B cell (primary cell): Measurements from ENCODE around the gene JMJD8. TPM values are rescaled to one million over a fixed set of nuclear protein-coding genes. Genes with fewer than 3 reads are reported as not detected.

Source experiments
- ATAC-seq: fragments of 200-7000 bp; cut with Tn5 transposase; one replicate; pipeline ENCODE4 v1.10.0; 2021; ENCODE audit warnings: low read depth, mild to moderate bottlenecking, moderate number of reproducible peaks, moderate library complexity
- CTCF ChIA-PET: fragments of 350-600 bp; sonication (Branson Sonifier 250); formaldehyde crosslinking; loops from one replicate; lab custom pipeline; 2021; ENCODE audit warnings: antibody characterized with exemption, inconsistent platforms; lab: Charles Lee
- POLR2A ChIA-PET: fragments of 350-600 bp; sonication (Branson Sonifier 250); formaldehyde crosslinking; loops from one replicate; lab custom pipeline; 2021; ENCODE audit warnings: antibody characterized with exemption; lab: Charles Lee
- DNase-seq: peaks from one replicate; pipeline ENCODE4 v3.0.0; 2013
- H2AFZ ChIP-seq: 2 replicates; pipeline ENCODE4 v1.6.1; 2012; ENCODE audit warnings: mild to moderate bottlenecking, low read depth, low read length; ENCODE audit not compliant: insufficient read depth, poor library complexity, severe bottlenecking
- H3K27ac ChIP-seq, 2 donors: 1 replicate in 1 of 2; 2 replicates in 1 of 2; pipeline ENCODE4 v1.5.1; 2012 to 2013; ENCODE audit warnings: low read length in 2 of 2, mild to moderate bottlenecking in 2 of 2, moderate library complexity in 1 of 2
- H3K27me3 ChIP-seq, 4 experiments: fragments of 200-600 bp in 1 of 4; sonication (generic) in 1 of 4; replicated peaks in 1 of 4; 1 replicate in 2 of 4; 2 replicates in 2 of 4; pipeline versions ENCODE4 v1.6.1 to v1.7.0; 2013 to 2016; ENCODE audit warnings: low read length in 3 of 4, mild to moderate bottlenecking in 2 of 4, mixed read lengths in 1 of 4, moderate library complexity in 1 of 4; ENCODE audit not compliant: insufficient read depth in 4 of 4, control insufficient read depth in 3 of 4; ENCODE audit errors: control extremely low read depth in 1 of 4
- H3K36me3 ChIP-seq, 2 experiments: replicated peaks in 1 of 2; 1 replicate in 1 of 2; 2 replicates in 1 of 2; pipeline versions ENCODE4 v1.6.1 to v1.7.1; 2013; ENCODE audit warnings: low read length in 1 of 2; ENCODE audit not compliant: insufficient read depth in 2 of 2, control insufficient read depth in 1 of 2; ENCODE audit errors: control extremely low read depth in 1 of 2, extremely low read depth in 1 of 2
- H3K4me1 ChIP-seq, 2 donors: fragments of 200-600 bp in 1 of 2; sonication (generic) in 1 of 2; 1 replicate in 1 of 2; 2 replicates in 1 of 2; pipeline versions ENCODE4 v1.5.1 to v1.6.1; 2013 to 2017; ENCODE audit warnings: low read length in 2 of 2; ENCODE audit not compliant: control insufficient read depth in 2 of 2, insufficient read depth in 2 of 2
- H3K4me2 ChIP-seq: replicated peaks from 2 replicates; pipeline ENCODE3; 2012; ENCODE audit warnings: mild to moderate bottlenecking, low read depth, low read length; ENCODE audit not compliant: poor library complexity, severe bottlenecking
- H3K4me3 ChIP-seq, 5 experiments: fragments of 200-600 bp in 1 of 5; sonication (generic) in 1 of 5; 1 replicate in 3 of 5; 2 replicates in 2 of 5; pipeline versions ENCODE4 v1.5.1 to v1.7.0; 2011 to 2016; ENCODE audit warnings: low read length in 4 of 5, mild to moderate bottlenecking in 4 of 5, low read depth in 2 of 5, control low read depth in 1 of 5, moderate library complexity in 1 of 5; ENCODE audit not compliant: insufficient read depth in 1 of 5; ENCODE audit errors: control extremely low read depth in 1 of 5, extremely low read depth in 1 of 5
- H3K79me2 ChIP-seq: fragments of 200-600 bp; sonication (generic); one replicate; pipeline ENCODE4 v1.6.0; 2016; ENCODE audit warnings: low read length; ENCODE audit not compliant: control insufficient read depth, insufficient read depth
- H3K9ac ChIP-seq: fragments of 200-600 bp; sonication (generic); 2 replicates; pipeline ENCODE4 v1.6.1; 2017; ENCODE audit warnings: mild to moderate bottlenecking, low read length, moderate library complexity
- H3K9me3 ChIP-seq, 3 donors: one replicate each; pipeline versions ENCODE4 v1.6.1 to v1.7.1; 2013; ENCODE audit warnings: low read length in 2 of 3; ENCODE audit not compliant: control insufficient read depth in 2 of 3, insufficient read depth in 1 of 3; ENCODE audit errors: control extremely low read depth in 1 of 3
- H4K20me1 ChIP-seq: 2 replicates; pipeline ENCODE4 v1.6.0; 2012; ENCODE audit warnings: mild to moderate bottlenecking, low read length; ENCODE audit not compliant: insufficient read depth, control insufficient read depth, poor library complexity, severe bottlenecking
- H3K27ac Mint-ChIP-seq: one replicate; pipeline ENCODE4 v1.8.0; 2021; ENCODE audit warnings: mixed read lengths
- H3K27me3 Mint-ChIP-seq: one replicate; pipeline ENCODE4 v1.8.0; 2021; ENCODE audit warnings: mixed read lengths
- H3K4me1 Mint-ChIP-seq: one replicate; pipeline ENCODE4 v1.8.0; 2021; ENCODE audit warnings: mixed read lengths
- H3K4me3 Mint-ChIP-seq: one replicate; pipeline ENCODE4 v1.8.0; 2021; ENCODE audit warnings: mixed read lengths
- H3K9me3 Mint-ChIP-seq: one replicate; pipeline ENCODE4 v1.8.0; 2022; ENCODE audit warnings: mixed read lengths; ENCODE audit not compliant: insufficient read depth
- EZH2 ChIP-seq: IDR thresholded peaks from 2 replicates; pipeline ENCODE4 v1.6.1; 2012; ENCODE audit warnings: borderline replicate concordance, low read depth, mild to moderate bottlenecking, moderate library complexity, low read length; ENCODE audit not compliant: insufficient read depth, poor library complexity, severe bottlenecking
- WGBS: methylation state at CpG from one replicate; pipeline ENCODE4 v1.1.5; 2013; ENCODE audit warnings: missing lambda C conversion rate; ENCODE audit not compliant: insufficient coverage; 5-methylcytosine and 5-hydroxymethylcytosine counted together
- intact Hi-C: fragments of 100-400 bp; cut with micrococcal nuclease; formaldehyde crosslinking; loops from one replicate; pipeline ENCODE4 v1.10.0; 2022
- polyA plus RNA-seq: library from polyadenylated mRNA; depleted of rRNA; stranded (reverse); fragments of >200 nt; gene quantifications from 2 replicates; pipeline ENCODE4 v1.2.3, GENCODE V29; 2012
- total RNA-seq, 2 donors: library from RNA; stranded (reverse); fragments of 120-200 nt in 1 of 2; gene quantifications; 1 replicate in 1 of 2; 2 replicates in 1 of 2; pipeline versions ENCODE4 v1.2.3 to v1.2.4, GENCODE V29; 2013 to 2022
- TF ChIP-seq, protein P1 (sequence below): fragments of 200-600 bp; IDR thresholded peaks from one replicate; pipeline ENCODE4 v1.8.0; 2022; ENCODE audit warnings: antibody characterized with exemption, mild to moderate bottlenecking

Gene JMJD8
- total and polyA plus RNA-seq, 2 donors (not counting 1 experiment from before 2014, with no cell fraction given): 46.3 to 69.3 TPM

- Histone ChIP-seq H3K27ac (no peak overlapping the region), H3K36me3 (no peaks in the 10 kb centered on the region), H2AFZ (no peak overlapping the region), H3K4me3 (no peak overlapping the region), H3K79me2 (no peaks in the 10 kb centered on the region), H3K4me1 (peaks cover 28 to 39% of the 10 kb centered on the region in 2 donors), H3K27me3 (peaks cover 0 to 22% (median 10%) of the 10 kb centered on the region in 4 experiments), H3K9me3 (peaks cover 0 to 15% (median 0%) of the 10 kb centered on the region in 3 donors), H3K9ac (no peak overlapping the region), H3K4me2 (no peak overlapping the region), H4K20me1 (peaks cover 20% of the 10 kb centered on the region)
- ChIA-PET CTCF (interaction anchor here (1.3 kb wide), 1 partner anchor 10 kb away, joined by 3 read pairs; no protein-coding TSS in a partner anchor), POLR2A (interaction anchor here (1.3 kb wide), 1 partner anchor 10 kb away, joined by 11 read pairs; no protein-coding TSS in a partner anchor)
- Mint-ChIP-seq H3K4me1 (peaks cover 11% of the 10 kb centered on the region), H3K4me3 (no peak overlapping the region), H3K27me3 (peaks cover 3% of the 10 kb centered on the region), H3K9me3 (no peaks in the 10 kb centered on the region), H3K27ac (no peak overlapping the region)
- no peak for ATAC-seq
- intact Hi-C loops: loop anchor here (5.0 kb wide), 1 partner anchor 254 kb away; the partner anchor contains the start of gene LMF1
- TF ChIP-seq EZH2: no peak
- TF ChIP-seq, protein P1, sequence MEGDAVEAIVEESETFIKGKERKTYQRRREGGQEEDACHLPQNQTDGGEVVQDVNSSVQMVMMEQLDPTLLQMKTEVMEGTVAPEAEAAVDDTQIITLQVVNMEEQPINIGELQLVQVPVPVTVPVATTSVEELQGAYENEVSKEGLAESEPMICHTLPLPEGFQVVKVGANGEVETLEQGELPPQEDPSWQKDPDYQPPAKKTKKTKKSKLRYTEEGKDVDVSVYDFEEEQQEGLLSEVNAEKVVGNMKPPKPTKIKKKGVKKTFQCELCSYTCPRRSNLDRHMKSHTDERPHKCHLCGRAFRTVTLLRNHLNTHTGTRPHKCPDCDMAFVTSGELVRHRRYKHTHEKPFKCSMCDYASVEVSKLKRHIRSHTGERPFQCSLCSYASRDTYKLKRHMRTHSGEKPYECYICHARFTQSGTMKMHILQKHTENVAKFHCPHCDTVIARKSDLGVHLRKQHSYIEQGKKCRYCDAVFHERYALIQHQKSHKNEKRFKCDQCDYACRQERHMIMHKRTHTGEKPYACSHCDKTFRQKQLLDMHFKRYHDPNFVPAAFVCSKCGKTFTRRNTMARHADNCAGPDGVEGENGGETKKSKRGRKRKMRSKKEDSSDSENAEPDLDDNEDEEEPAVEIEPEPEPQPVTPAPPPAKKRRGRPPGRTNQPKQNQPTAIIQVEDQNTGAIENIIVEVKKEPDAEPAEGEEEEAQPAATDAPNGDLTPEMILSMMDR: no peak
- no peak for DNase-seq
- WGBS: 91% methylated on average over 7 of the region's 9 CpGs
Measured at GRCh38 chr16:718389-718788, 34.3 kb upstream of the JMJD8 start.

GRCh38 chr16:717450-718245 lies 33.5 kb upstream of the JMJD8 start:
- intact Hi-C loops: loop anchor here (5.0 kb wide), 1 partner anchor 255 kb away; the partner anchor contains the start of gene LMF1
- Mint-ChIP-seq H3K9me3 (no peaks in the 10 kb centered on the region), H3K27ac (no peak overlapping the region), H3K4me1 (peaks cover 11% of the 10 kb centered on the region), H3K4me3 (no peak overlapping the region), H3K27me3 (peaks cover 6% of the 10 kb centered on the region)
- H3K27ac ChIP-seq: no peak overlapping the region
- no peaks in the 10 kb centered on the region for H3K79me2 ChIP-seq
- peaks cover 0 to 15% (median 0%) of the 10 kb centered on the region in 3 donors for H3K9me3 ChIP-seq
- 84% methylated on average over 32 of the region's 32 CpGs for WGBS
- no peak for ATAC-seq
- no peak overlapping the region for H3K9ac ChIP-seq
- DNase-seq: no peak
- H3K36me3 ChIP-seq: no peaks in the 10 kb centered on the region
- POLR2A ChIA-PET: interaction anchor here (1.9 kb wide), 1 partner anchor 10 kb away, joined by 8 read pairs; no protein-coding TSS in a partner anchor
- peaks cover 28 to 39% of the 10 kb centered on the region in 2 donors for H3K4me1 ChIP-seq
- H3K27me3 ChIP-seq: peaks cover 0 to 23% (median 10%) of the 10 kb centered on the region in 4 experiments
- H4K20me1 ChIP-seq: peaks cover 20% of the 10 kb centered on the region
- H3K4me3 ChIP-seq: no peak overlapping the region
- CTCF ChIA-PET: interaction anchor here (1.3 kb wide), 1 partner anchor 10 kb away, joined by 3 read pairs; no protein-coding TSS in a partner anchor
- H3K4me2 ChIP-seq: no peak overlapping the region
- H2AFZ ChIP-seq: no peak overlapping the region
- TF ChIP-seq, protein P1: no peak
- TF ChIP-seq EZH2: no peak
